NCI-H2029 treated with DMSO at 0.1 percent for 48 hours (cell line): ENCODE data around the gene EXOSC2.
A peak's percentile ranks its signal among the peaks of the same experiment; 100 is the strongest.

Experiments used
- DNase-seq: peaks from one replicate; lab custom pipeline; 2025; lab: John Stamatoyannopoulos, UW

Gene EXOSC2

GRCh38 chr9:130693426-130694191, at the start of gene EXOSC2:
Gene EXOSC2, plus strand, starts transcription at chr9:130693780. Its CDS starts 12 bp downstream, at chr9:130693792.
- peak; percentile 78 for DNase-seq

GRCh38 chr9:130651221-130651620, 42.4 kb upstream of the EXOSC2 start:
- no peak for DNase-seq

- no peak for DNase-seq
These were observed 41.8 kb upstream of the EXOSC2 start for GRCh38 chr9:130651752-130652151.

GRCh38 chr9:130654879-130655278, 38.7 kb upstream of the EXOSC2 start:
- no peak for DNase-seq

- no peak for DNase-seq
These were observed 34.5 kb upstream of the EXOSC2 start for GRCh38 chr9:130658893-130659698.

GRCh38 chr9:130659699-130660248, 33.8 kb upstream of the EXOSC2 start:
- no peak for DNase-seq

GRCh38 chr9:130660326-130660682, 33.3 kb upstream of the EXOSC2 start:
- no peak for DNase-seq

GRCh38 chr9:130660683-130661450, 32.7 kb upstream of the EXOSC2 start:
- DNase-seq, result no peak

- no peak for DNase-seq
These were observed 32.0 kb upstream of the EXOSC2 start for GRCh38 chr9:130661451-130662098.

- DNase-seq, result no peak
These were observed 31.2 kb upstream of the EXOSC2 start for GRCh38 chr9:130662099-130662969.

- no peak for DNase-seq
These were observed 30.7 kb upstream of the EXOSC2 start for GRCh38 chr9:130662970-130663257.

GRCh38 chr9:130663258-130663976, 30.2 kb upstream of the EXOSC2 start:
- no peak for DNase-seq

- DNase-seq, result no peak
These were observed 29.7 kb upstream of the EXOSC2 start for GRCh38 chr9:130663977-130664250.

- DNase-seq, result no peak
These were observed 29.1 kb upstream of the EXOSC2 start, which contains the start of gene PRDM12 for GRCh38 chr9:130664251-130665028. Gene PRDM12, plus strand, starts transcription at chr9:130664594. Its CDS starts 60 bp downstream, at chr9:130664654.

- DNase-seq, result no peak
These were observed 28.6 kb upstream of the EXOSC2 start for GRCh38 chr9:130665029-130665430.

- no peak for DNase-seq
These were observed 27.9 kb upstream of the EXOSC2 start for GRCh38 chr9:130665431-130666392.

- DNase-seq, result no peak
These were observed 27.0 kb upstream of the EXOSC2 start for GRCh38 chr9:130666393-130667119.

- no peak for DNase-seq
These were observed 26.5 kb upstream of the EXOSC2 start for GRCh38 chr9:130667120-130667435.
